SHP77 treated with DMSO at 0.1 percent for 48 hours (cell line): ENCODE data around the gene CDK3.
A peak's percentile ranks its signal among the peaks of the same experiment; 100 is the strongest.

Experiments
- DNase-seq: peaks from one replicate; lab custom pipeline; 2025; lab: John Stamatoyannopoulos, UW

CDK3 gene

DNA sequence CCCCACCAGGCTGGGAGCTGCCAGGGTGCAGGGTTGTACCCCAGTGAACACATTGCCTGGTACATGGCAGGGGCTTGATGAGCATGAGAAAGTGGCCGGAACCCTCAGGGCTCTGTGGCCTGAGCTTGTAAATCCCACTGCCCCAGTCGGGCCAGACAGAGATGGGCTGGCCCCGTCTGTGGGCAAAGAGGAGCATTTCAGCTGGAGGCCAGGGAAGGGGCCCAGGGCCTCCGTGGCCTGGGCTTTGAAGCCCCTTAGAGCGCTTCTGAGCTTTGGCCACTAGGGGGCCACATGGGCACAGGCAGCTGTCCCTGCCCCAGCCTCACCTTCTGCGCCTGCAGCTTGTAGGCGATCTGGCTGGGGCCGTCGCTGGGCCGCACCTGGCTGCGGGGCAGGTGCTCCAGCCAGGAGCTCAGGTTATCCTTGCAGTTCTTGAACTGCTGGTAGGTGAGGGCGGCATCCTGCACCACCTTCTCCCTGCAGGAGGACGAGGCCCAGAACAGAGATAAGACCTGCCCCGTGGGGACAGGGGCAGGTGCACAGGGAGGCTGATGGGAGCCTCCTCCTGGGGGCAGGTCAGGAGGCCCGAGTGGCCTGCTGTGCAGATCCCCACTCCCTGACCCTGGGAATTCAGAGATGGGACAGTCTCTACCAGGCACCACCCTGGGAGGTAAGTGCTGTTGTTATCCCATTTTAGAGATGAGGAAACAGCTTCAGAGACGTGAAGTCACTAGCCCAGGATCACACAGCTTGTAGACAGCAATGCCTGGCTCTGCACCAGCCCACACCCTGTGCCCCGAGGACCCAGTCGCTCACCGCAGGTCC is 13.7 kb downstream of the CDK3 start:
- peak; percentile 70 for DNase-seq

GRCh38 chr17:76014925-76015261 is 14.2 kb downstream of the CDK3 start:
- peak; percentile 83 for DNase-seq

- DNase-seq: no peak
Observed at GRCh38 chr17:76017481-76018339, 17.1 kb downstream of the CDK3 start.

DNA sequence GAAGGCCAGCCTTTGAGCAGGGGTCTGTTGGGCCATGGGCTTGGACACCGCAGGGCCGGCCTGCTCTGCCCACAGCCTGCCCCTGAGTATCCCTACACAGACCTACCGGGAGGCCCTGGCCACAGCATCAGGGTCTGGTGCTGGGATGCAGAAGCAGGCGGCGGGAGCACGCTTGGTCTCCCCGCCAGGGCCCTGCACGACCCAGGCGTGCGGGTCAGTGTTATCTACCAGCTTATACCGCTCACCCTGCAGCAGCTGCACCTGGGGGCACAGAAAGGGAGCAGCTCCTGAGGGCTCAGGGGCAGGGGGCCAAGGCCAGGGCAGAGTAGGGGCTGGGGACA is 17.7 kb downstream of the CDK3 start:
- DNase-seq: no peak

DNA sequence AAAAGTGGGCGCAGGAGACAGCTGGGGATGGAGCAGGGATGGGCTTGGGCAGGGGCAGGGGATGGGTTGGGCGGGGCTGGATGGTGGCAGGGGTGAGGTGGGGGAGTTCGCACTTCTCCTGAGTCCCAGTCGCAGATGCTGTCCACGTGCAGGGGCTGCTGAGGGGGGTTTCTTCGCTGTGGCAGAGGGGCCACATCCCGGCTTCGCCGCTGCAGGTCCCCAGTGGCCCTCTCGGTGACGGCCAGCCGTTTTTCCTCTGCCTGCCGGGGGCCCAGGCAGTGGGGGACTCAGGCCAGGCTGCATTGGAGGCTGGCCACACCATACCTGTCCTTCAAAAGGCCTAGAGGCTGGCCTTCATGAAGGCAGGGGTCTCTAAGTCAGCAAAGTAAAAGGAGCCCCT is 18.1 kb downstream of the CDK3 start:
- no peak for DNase-seq

DNA sequence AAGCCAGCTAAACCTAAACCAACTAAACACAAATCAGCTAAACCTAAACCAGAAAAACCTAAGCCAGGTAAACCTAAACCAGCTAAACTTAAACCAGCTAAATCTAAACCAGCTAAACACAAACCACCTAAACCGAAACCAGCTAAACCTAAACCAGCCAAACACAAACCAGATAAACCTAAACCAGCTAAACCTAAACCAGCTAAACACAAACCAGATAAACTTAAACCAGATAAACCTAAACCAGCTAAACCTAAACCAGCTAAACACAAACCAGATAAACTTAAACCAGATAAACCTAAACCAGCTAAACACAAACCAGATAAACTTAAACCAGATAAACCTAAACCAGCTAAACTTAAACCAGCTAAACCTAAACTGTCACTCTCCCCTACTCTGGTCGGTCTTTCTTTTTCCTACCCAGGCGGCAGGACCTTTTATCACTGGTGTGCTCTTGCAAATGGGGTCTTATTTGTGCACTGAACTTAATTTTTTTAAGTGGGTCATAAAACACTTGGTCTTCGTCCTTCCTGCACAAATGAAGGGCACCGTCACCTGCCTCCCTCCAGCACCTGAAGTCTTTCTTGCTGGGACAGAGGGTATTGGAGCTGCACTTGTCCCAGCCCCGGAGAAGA is 19.3 kb downstream of the CDK3 start:
- DNase-seq: no peak

DNA sequence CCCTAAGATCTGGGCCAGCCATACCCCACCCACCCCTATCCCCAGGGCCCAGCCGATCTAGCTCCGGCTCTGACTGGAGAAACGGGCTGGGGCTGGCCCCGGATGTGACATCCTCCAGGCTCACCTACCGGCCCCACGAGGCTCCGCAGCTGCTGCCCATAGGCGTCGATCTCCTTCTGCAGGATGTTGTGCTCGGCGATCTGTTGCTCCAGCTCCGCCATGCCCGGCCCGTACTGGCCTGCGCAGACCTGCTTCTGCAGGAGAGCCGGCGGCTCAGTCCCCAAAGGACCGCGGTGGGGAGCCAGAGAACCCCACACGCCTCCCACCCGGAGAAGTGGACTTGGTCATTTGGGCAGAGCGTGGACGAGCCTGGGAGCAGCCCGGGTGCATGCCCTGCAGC is 21.6 kb downstream of the CDK3 start:
- no peak for DNase-seq

GRCh38 chr17:76022973-76023899 is 22.6 kb downstream of the CDK3 start:
- no peak for DNase-seq

DNA sequence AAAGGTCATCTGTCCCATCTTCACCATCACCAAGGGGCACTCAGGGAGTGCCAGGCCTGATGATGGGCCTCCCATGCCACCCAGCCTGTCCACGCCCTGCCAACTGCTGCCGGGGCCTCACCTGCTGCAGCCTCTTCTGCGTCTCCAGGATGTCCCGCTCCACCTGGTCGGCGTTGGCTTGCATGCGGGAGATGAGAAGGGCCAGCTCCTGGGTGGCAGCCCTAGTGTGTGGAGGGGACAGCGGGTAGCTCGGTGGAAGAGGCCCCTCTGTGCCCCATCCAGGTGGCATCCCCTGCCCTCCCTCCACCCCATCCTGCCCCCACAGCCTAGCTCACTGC is 23.2 kb downstream of the CDK3 start:
- DNase-seq: no peak

GRCh38 chr17:76024353-76024752 is 23.7 kb downstream of the CDK3 start:
- no peak for DNase-seq

- no peak for DNase-seq
Observed at GRCh38 chr17:76025294-76025693, 24.6 kb downstream of the CDK3 start.

GRCh38 chr17:76026714-76027158 is 26.1 kb downstream of the CDK3 start:
- DNase-seq: no peak

DNA sequence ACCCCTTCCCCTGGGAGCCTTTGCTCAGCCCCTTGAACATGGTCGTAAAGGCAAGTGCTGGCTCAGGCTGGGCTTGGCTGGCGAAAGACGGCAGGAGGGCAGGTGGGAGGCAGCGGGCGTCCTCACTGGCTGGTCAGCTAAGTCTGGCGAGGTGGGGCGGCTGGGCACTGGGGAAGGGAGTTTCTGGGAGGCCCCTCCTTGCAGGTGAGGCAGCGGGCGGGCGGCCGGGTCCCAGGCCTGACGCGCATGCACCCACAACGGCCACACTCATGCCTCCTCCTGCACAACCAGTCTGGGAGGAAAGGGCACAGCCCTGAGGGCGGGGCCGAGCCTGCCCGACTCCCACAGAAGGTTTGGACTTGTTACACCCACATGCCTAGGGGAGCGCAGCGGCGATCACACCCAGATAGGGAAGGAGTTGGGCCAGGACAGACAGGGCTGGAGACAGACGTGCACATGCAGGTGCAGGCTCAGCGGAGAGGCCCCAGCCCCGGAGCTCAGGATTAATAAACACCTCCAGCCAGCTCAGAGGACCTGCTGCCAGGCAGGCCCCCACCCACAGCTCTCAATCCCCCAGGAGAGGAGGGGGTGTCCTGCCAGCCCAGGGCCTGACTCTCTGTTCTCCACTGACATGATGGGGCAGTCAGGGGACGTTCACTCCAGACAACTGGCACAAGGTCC is 26.6 kb downstream of the CDK3 start, which contains the start of gene EVPL:
Gene EVPL (minus strand): TSS at position 148 of the 681 bp plus-strand sequence. CDS start 108 bp downstream, at position 40.
- DNase-seq: no peak

GRCh38 chr17:76032073-76032779 is 31.6 kb downstream of the CDK3 start:
- peak; percentile 5 for DNase-seq

- DNase-seq: no peak
Observed at GRCh38 chr17:76032780-76033108, 32.1 kb downstream of the CDK3 start.

DNA sequence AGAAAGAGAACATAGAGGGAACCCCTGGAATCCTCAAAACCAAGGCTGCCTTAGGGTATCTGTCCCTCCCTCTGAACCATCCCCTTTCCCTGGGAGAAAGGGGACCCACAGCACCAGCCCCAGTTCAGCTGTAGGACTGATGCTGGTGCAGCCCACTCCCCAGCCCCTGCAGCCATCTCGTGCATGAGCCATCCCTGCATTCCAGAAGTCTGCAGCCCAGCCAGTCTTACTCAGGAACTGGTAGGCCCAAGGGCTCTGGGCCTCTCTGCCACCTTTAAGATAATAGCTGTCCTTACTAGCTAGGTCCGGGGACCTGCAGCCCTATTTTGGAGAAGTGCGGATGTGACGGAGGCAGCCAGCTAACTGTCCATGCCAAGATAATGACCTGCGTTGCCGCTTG is 32.5 kb downstream of the CDK3 start:
- DNase-seq: no peak

GRCh38 chr17:76034428-76035350 is 34.0 kb downstream of the CDK3 start:
- DNase-seq: no peak

DNA sequence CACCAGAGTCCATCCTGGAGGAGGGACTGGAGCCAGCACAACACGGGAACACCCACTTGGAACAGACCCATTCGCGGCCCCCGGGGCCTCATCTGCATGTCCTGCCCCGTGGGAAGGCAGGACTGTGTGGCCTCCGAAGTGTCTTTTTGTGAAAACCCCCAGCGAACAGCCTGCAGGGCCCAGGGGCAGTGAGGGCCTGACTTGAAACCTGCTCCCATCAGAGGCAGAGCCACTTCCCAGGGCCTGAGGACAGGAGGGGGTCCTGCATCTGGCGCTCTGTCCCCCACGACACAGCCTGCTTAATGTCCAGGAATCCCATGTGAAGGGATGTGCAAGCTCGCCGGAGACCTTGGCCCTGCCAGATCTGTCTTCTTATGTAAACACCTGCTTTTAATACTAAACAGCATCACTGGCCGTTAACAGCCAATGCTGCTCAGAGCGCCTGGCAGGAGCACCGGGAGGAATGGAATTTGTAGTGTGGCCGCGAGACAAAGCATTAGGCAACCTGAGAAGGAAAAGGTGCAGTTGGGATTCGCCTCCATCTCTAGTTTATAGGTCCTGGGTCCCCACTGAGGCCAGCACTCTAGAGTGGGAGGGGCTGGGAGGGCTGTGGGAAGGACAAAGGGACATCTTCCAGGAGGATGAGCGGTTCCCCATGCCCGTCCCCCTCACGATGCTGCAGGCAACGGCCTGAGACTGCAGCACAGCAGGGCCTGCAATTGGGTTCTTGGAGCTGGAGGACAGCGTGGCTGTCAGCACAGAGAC is 36.0 kb downstream of the CDK3 start:
- no peak for DNase-seq

DNA sequence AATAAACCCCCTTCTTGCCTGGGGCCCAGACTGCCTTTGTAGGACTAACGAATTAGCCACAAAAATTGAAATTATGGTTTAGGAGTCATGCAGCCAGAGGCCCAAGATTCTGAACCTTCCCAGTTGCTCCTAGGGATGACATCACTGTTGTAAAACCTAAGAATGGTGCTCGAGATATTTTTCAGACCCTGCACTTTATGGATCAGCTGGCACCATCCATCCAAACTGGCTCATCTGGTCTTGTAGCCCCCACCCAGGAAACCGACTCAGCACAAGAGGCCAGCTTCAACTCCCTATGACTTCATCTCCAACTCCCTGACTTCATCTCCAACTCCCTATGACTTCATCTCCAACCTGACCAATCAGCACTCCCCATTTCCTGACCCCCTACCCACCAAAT is 37.4 kb downstream of the CDK3 start:
- no peak for DNase-seq
